ENCODE results near the gene ALDH1L1. TPM values are rescaled to one million over a fixed set of nuclear protein-coding genes. Genes with fewer than 3 reads are reported as not detected.

Gene ALDH1L1
- total RNA-seq, 1 experiment from 2014 or later, result 1.2 TPM

GRCh38 chr3:126109146-126109879 is 71.1 kb downstream of the ALDH1L1 start:
- Mint-ChIP-seq H3K4me1 (no peaks in the 10 kb centered on the region), H3K4me3 (no peak overlapping the region), H3K9me3 (no peaks in the 10 kb centered on the region), H3K27ac (no peak overlapping the region), H3K36me3 (no peaks in the 10 kb centered on the region), H3K27me3 (ENCODE audit: low read depth) (no peaks in the 10 kb centered on the region; the same call in 1 of the 2 replicates)
- ATAC-seq (no peak), DNase-seq (ENCODE audit: low spot score) (no peak)
- POLR2A ChIA-PET, result no interaction called here
- CTCF ChIA-PET, result interaction anchor here (1.1 kb wide), 1 partner anchor 15 kb away, joined by 3 read pairs; no protein-coding TSS in a partner anchor
- TF ChIP-seq E2F5 (CRISPR knock-in tag; IDR thresholded peaks at IDR 0.05), result no peak
- TF ChIP-seq HMGXB4 (CRISPR knock-in tag; IDR thresholded peaks at IDR 0.05), result no peak
- TF ChIP-seq, protein P1, sequence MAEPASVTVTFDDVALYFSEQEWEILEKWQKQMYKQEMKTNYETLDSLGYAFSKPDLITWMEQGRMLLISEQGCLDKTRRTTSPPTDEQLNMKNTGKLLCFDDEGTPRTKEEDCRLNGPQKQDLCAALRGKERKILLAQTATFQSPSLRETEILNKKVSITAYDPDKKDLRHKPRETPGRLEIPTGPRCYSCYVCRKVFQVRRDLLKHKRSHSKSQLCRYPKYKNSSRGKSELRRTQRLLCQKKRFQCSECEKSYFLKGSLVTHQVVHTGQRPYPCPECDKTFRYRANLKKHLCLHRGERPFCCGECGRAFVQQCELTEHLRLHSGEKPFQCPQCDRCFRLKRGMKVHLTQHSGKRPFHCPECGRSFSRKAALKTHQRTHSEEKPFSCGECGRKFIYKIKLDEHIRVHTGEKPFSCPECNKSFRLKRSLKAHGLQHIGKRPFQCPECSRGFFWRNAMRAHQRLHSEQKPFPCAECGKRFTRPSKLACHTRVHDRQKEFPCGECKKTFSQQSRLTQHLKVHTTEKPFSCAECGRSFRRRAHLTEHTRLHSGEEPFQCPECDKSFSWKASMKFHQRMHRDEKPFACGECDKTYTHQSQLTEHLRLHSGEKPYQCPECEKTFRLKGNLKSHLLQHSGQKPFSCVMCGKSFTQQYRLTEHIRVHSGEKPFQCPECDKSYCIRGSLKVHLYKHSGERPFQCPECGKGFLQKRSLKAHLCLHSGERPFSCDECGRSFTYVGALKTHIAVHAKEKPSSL (CRISPR knock-in tag; conservative IDR thresholded peaks at IDR 0.05), result no peak

DNA sequence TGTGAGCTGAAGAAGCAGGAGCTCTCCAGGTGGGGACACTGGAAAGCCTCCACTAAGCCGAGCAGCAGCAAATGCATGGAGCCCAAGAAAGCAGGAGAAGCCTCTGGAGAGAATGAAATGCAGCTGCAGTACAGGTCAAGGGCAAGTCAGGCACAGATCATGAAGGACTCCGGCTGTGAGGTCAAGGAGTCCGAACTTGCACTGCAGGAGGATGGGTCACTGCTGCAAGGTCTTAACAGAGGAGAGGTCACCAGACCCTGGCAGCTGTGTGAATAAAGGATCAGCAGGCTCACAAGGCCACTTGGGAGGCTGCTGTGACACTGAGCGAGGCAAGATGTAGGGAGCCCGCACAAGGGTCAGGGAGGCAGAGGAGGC is 71.7 kb downstream of the ALDH1L1 start:
- Mint-ChIP-seq H3K36me3 (no peaks in the 10 kb centered on the region), H3K27me3 (ENCODE audit: low read depth) (no peaks in the 10 kb centered on the region; the same call in 1 of the 2 replicates), H3K9me3 (no peaks in the 10 kb centered on the region), H3K4me1 (no peaks in the 10 kb centered on the region), H3K27ac (no peak overlapping the region), H3K4me3 (no peak overlapping the region)
- DNase-seq (ENCODE audit: low spot score) (no peak), ATAC-seq (no peak)
- POLR2A ChIA-PET, result no interaction called here
- CTCF ChIA-PET, result interaction anchor here (1.1 to 1.2 kb wide), 2 partner anchors 16 to 25 kb away, joined by 3 read pairs; no protein-coding TSS in a partner anchor
- TF ChIP-seq ZNF232 (CRISPR knock-in tag; IDR thresholded peaks at IDR 0.05) (no peak), SMAD4 (CRISPR knock-in tag; IDR thresholded peaks at IDR 0.05) (no peak), ZNF396 (CRISPR knock-in tag; IDR thresholded peaks at IDR 0.05; ENCODE audit: borderline replicate concordance) (no peak), ELF4 (CRISPR knock-in tag; IDR thresholded peaks at IDR 0.05; ENCODE audit: low read depth) (no peak), ZNF423 (CRISPR knock-in tag; IDR thresholded peaks at IDR 0.05) (no peak), GRHL2 (CRISPR knock-in tag; IDR thresholded peaks at IDR 0.05; ENCODE audit: insufficient replicate concordance, severe bottlenecking) (no peak), HMGXB4 (CRISPR knock-in tag; IDR thresholded peaks at IDR 0.05) (no peak), NFATC4 (CRISPR knock-in tag; IDR thresholded peaks at IDR 0.05) (no peak), ZSCAN18 (CRISPR knock-in tag; IDR thresholded peaks at IDR 0.05) (no peak), NFE2L1 (CRISPR knock-in tag; IDR thresholded peaks at IDR 0.05) (no peak), ATF3 (CRISPR knock-in tag; conservative IDR thresholded peaks at IDR 0.05) (no peak), E2F4 (CRISPR knock-in tag; IDR thresholded peaks at IDR 0.05; ENCODE audit: borderline replicate concordance, low read depth) (no peak), SOX15 (CRISPR knock-in tag; IDR thresholded peaks at IDR 0.05) (no peak), FOXP1 (CRISPR knock-in tag; IDR thresholded peaks at IDR 0.05; ENCODE audit: borderline replicate concordance) (no peak)
- TF ChIP-seq, protein P2, sequence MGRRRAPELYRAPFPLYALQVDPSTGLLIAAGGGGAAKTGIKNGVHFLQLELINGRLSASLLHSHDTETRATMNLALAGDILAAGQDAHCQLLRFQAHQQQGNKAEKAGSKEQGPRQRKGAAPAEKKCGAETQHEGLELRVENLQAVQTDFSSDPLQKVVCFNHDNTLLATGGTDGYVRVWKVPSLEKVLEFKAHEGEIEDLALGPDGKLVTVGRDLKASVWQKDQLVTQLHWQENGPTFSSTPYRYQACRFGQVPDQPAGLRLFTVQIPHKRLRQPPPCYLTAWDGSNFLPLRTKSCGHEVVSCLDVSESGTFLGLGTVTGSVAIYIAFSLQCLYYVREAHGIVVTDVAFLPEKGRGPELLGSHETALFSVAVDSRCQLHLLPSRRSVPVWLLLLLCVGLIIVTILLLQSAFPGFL (CRISPR knock-in tag; IDR thresholded peaks at IDR 0.05; ENCODE audit: borderline replicate concordance), result no peak
- TF ChIP-seq, protein P3, sequence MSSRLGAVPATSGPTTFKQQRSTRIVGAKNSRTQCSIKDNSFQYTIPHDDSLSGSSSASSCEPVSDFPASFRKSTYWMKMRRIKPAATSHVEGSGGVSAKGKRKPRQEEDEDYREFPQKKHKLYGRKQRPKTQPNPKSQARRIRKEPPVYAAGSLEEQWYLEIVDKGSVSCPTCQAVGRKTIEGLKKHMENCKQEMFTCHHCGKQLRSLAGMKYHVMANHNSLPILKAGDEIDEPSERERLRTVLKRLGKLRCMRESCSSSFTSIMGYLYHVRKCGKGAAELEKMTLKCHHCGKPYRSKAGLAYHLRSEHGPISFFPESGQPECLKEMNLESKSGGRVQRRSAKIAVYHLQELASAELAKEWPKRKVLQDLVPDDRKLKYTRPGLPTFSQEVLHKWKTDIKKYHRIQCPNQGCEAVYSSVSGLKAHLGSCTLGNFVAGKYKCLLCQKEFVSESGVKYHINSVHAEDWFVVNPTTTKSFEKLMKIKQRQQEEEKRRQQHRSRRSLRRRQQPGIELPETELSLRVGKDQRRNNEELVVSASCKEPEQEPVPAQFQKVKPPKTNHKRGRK (CRISPR knock-in tag; IDR thresholded peaks at IDR 0.05; ENCODE audit: borderline replicate concordance), result no peak
